Right atrium auricular region (tissue), 2 donors: Measurements from ENCODE around the gene TFDP2. TPM values are rescaled to one million over a fixed set of nuclear protein-coding genes. Genes with fewer than 3 reads are reported as not detected.
"Not testable (repeated sequence)": the region's sequence is repeated elsewhere in the genome, so short reads cannot be mapped to it uniquely, and the experiment has no call there.

Source experiments
- DNase-seq: peaks from one replicate; pipeline ENCODE4 v3.0.0-alpha.2; 2019; ENCODE audit warnings: low spot score
- H3K27ac ChIP-seq, 2 donors: fragments of 200-600 bp; sonication (generic); 1 replicate in 1 of 2; 2 replicates in 1 of 2; pipeline ENCODE4 v1.5.1; 2016 to 2019
- H3K27me3 ChIP-seq, 2 donors: fragments of 200-600 bp; sonication (generic); one replicate each; pipeline versions ENCODE4 v1.5.1 to v1.6.0; 2017 to 2019
- H3K36me3 ChIP-seq: fragments of 200-600 bp; sonication (generic); one replicate; pipeline ENCODE4 v1.5.1; 2016
- H3K4me1 ChIP-seq, 2 donors: fragments of 200-600 bp; sonication (generic); one replicate each; pipeline versions ENCODE4 v1.5.1 to v1.6.0; 2017 to 2019
- H3K4me3 ChIP-seq, 2 donors: fragments of 200-600 bp; sonication (generic); 1 replicate in 1 of 2; 2 replicates in 1 of 2; pipeline ENCODE4 v1.5.1; 2017 to 2019; ENCODE audit warnings: mild to moderate bottlenecking in 1 of 2, moderate library complexity in 1 of 2
- H3K9me3 ChIP-seq, 2 donors: fragments of 200-600 bp; sonication (generic); one replicate each; pipeline ENCODE4 v1.5.1; 2019
- CTCF ChIP-seq, 2 donors: fragments of 200-600 bp; sonication (generic); IDR thresholded peaks; one replicate each; pipeline ENCODE4 v1.5.1; 2019; ENCODE audit warnings: antibody characterized with exemption in 2 of 2
- total RNA-seq, 2 donors: library from RNA; depleted of rRNA; stranded (reverse); fragments of >200 nt; gene quantifications; one replicate each; pipeline ENCODE4 v1.1.0, GENCODE V29; 2016

Gene TFDP2
- total RNA-seq, 2 donors from 2014 or later: 30.2 to 59.3 TPM

- DNase-seq: no peak
- no peak overlapping the region for H3K4me3 ChIP-seq
- H3K4me1 ChIP-seq: no peaks in the 10 kb centered on the region
- no peaks in the 10 kb centered on the region for H3K27me3 ChIP-seq
- H3K9me3 ChIP-seq: no peaks in the 10 kb centered on the region
- no peaks in the 10 kb centered on the region for H3K36me3 ChIP-seq
- TF ChIP-seq CTCF (IDR thresholded peaks at IDR 0.05): no peak
- H3K27ac ChIP-seq: no peak overlapping the region
These were observed 170.2 kb downstream of the TFDP2 start for GRCh38 chr3:141979050-141979671.

GRCh38 chr3:141974777-141975176, 174.6 kb downstream of the TFDP2 start:
- H3K4me3 ChIP-seq, H3K9me3 ChIP-seq, H3K27me3 ChIP-seq, DNase-seq, H3K27ac ChIP-seq, H3K4me1 ChIP-seq, H3K36me3 ChIP-seq: not testable (repeated sequence)

GRCh38 chr3:141972399-141972798, 176.9 kb downstream of the TFDP2 start:
- no peak for DNase-seq
- no peak for TF ChIP-seq CTCF (IDR thresholded peaks at IDR 0.05)
- no peaks in the 10 kb centered on the region for H3K27me3 ChIP-seq
- no peaks in the 10 kb centered on the region for H3K36me3 ChIP-seq
- H3K4me3 ChIP-seq: no peak overlapping the region
- no peaks in the 10 kb centered on the region for H3K9me3 ChIP-seq
- no peak overlapping the region for H3K27ac ChIP-seq
- no peaks in the 10 kb centered on the region for H3K4me1 ChIP-seq

GRCh38 chr3:141971571-141971970, 177.8 kb downstream of the TFDP2 start:
- no peak for DNase-seq
- Histone ChIP-seq H3K27me3 (no peaks in the 10 kb centered on the region), H3K4me3 (no peak overlapping the region), H3K9me3 (no peaks in the 10 kb centered on the region), H3K4me1 (no peaks in the 10 kb centered on the region), H3K27ac (no peak overlapping the region), H3K36me3 (no peaks in the 10 kb centered on the region)
- TF ChIP-seq CTCF (IDR thresholded peaks at IDR 0.05): no peak

- H3K9me3 ChIP-seq: no peaks in the 10 kb centered on the region
- H3K4me3 ChIP-seq: no peak overlapping the region
- no peak for DNase-seq
- H3K27me3 ChIP-seq: no peaks in the 10 kb centered on the region
- TF ChIP-seq CTCF (IDR thresholded peaks at IDR 0.05): no peak
- H3K27ac ChIP-seq: no peak overlapping the region
- H3K36me3 ChIP-seq: no peaks in the 10 kb centered on the region
- no peaks in the 10 kb centered on the region for H3K4me1 ChIP-seq
These were observed 179.6 kb downstream of the TFDP2 start for GRCh38 chr3:141969711-141970110.

- Histone ChIP-seq H3K27ac (no peak overlapping the region), H3K4me3 (no peak overlapping the region), H3K9me3 (no peaks in the 10 kb centered on the region), H3K4me1 (no peaks in the 10 kb centered on the region), H3K36me3 (peaks cover 4% of the 10 kb centered on the region), H3K27me3 (no peaks in the 10 kb centered on the region)
- no peak for DNase-seq
- no peak for TF ChIP-seq CTCF (IDR thresholded peaks at IDR 0.05)
These were observed 183.9 kb downstream of the TFDP2 start for GRCh38 chr3:141965471-141965870.
